ENCODE measurements around the gene TNFAIP8L1. TPM values are rescaled to one million over a fixed set of nuclear protein-coding genes. Genes with fewer than 3 reads are reported as not detected.

The TNFAIP8L1 gene
- total RNA-seq, 1 donor from 2014 or later, result 0.75 TPM

DNA sequence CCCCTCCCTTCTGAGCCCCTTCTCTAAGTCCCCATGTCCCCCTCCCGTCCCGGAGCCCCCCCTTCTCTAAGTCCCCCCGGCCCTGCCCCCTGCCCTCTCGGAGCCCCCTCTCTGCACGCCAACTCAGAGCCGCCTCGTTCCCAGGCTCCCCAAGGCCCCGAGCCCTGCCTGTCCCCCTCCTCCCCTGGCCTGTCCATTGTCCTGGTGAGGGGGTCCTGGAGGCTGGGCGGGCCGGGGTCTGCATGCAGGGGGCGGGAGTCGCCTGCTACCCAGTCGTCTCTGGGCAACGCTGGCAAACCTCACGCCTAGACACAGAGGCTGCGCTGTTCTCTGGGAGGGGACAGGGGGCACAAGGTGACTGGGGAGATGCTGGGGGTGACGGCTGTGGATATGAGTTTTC is 40.6 kb upstream of the TNFAIP8L1 start:
- Histone ChIP-seq H3K4me3 (ENCODE audit: low read depth, low read length) (no peak overlapping the region), H3K27me3 (ENCODE audit: control insufficient read depth, insufficient read depth, low read length) (peaks cover 25% of the 10 kb centered on the region), H3K36me3 (ENCODE audit: control insufficient read depth, insufficient read depth, low read length) (no peaks in the 10 kb centered on the region)
- no peak for DNase-seq (ENCODE audit: low read depth)
- TF ChIP-seq, protein P1, sequence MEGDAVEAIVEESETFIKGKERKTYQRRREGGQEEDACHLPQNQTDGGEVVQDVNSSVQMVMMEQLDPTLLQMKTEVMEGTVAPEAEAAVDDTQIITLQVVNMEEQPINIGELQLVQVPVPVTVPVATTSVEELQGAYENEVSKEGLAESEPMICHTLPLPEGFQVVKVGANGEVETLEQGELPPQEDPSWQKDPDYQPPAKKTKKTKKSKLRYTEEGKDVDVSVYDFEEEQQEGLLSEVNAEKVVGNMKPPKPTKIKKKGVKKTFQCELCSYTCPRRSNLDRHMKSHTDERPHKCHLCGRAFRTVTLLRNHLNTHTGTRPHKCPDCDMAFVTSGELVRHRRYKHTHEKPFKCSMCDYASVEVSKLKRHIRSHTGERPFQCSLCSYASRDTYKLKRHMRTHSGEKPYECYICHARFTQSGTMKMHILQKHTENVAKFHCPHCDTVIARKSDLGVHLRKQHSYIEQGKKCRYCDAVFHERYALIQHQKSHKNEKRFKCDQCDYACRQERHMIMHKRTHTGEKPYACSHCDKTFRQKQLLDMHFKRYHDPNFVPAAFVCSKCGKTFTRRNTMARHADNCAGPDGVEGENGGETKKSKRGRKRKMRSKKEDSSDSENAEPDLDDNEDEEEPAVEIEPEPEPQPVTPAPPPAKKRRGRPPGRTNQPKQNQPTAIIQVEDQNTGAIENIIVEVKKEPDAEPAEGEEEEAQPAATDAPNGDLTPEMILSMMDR (IDR thresholded peaks at IDR 0.05; ENCODE audit: insufficient read depth, low read length, poor library complexity, severe bottlenecking), result no peak

DNA sequence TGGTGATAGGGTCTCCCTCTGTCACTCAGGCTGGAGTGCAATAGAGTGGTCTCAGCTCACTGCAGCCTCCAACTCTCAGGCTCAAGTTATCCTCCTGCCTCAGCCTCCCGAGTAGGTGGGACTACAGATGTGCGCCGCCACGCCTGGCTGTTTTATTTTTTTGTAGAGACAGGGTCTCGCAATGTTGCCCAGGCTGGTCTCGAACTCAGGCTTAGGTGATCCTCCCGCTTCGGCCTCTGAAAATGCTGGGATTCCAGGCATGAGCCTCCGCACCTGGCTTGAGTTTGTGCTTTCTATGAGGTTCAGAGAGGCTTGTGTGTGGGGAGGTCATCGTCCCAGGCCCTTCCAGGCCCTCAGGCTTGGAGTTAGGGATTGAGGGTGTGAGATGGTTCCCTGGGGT is 39.2 kb upstream of the TNFAIP8L1 start:
- TF ChIP-seq, protein P1 (IDR thresholded peaks at IDR 0.05; ENCODE audit: insufficient read depth, low read length, poor library complexity, severe bottlenecking), result no peak
- no peak for DNase-seq (ENCODE audit: low read depth)
- Histone ChIP-seq H3K36me3 (ENCODE audit: control insufficient read depth, insufficient read depth, low read length) (no peaks in the 10 kb centered on the region), H3K4me3 (ENCODE audit: low read depth, low read length) (no peak overlapping the region), H3K27me3 (ENCODE audit: control insufficient read depth, insufficient read depth, low read length) (peaks cover 29% of the 10 kb centered on the region)

DNA sequence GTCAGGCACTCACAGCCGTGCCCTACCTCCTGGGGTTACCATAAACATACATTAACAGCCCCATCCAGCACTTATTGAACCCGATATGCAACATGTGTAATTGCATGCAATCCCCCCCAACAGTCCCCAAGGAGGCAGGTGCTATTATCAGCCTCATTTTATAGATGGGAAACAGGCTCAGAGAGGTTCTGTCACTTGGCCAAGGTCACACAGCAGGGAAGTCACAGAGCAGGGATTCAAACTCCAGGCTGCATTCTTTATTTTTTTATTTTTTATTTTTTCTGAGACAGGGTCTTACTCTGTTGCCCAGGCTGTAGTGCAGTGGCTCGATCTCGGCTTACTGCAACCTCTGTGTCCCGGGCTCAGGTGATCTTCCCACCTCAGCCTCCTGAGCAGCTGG is 38.4 kb upstream of the TNFAIP8L1 start:
- no peak overlapping the region for H3K4me3 ChIP-seq (ENCODE audit: low read depth, low read length)
- no peaks in the 10 kb centered on the region for H3K36me3 ChIP-seq (ENCODE audit: control insufficient read depth, insufficient read depth, low read length)
- peaks cover 29% of the 10 kb centered on the region for H3K27me3 ChIP-seq (ENCODE audit: control insufficient read depth, insufficient read depth, low read length)
- TF ChIP-seq, protein P1 (IDR thresholded peaks at IDR 0.05; ENCODE audit: insufficient read depth, low read length, poor library complexity, severe bottlenecking), result no peak
- DNase-seq (ENCODE audit: low read depth), result no peak

DNA sequence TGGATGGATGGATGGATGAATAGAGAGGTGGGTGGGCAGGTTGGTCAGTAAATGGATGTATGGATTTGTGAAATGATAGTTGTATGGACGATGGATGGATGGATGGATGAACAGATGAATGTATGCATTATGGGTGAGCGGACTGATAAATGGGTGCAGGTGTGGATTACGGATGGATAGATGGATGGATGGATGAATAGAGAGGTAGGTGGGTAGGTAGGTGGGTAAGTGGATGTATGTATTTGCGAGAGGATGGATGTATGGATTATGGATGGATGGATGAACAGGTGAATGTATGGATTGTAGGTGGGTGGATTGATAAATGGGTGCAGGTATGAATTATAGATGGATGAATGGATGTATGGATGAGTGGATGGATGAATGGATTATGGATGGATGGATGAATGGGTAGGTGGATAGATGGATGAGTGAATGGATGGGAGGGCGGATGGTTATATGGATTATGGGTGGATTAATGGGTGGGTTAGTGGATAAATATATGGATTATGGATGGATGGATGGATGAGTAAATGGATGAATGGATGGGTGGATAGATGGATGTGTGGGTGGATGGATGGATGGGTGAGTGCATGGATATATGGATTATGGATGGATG is 37.0 kb upstream of the TNFAIP8L1 start:
- Histone ChIP-seq H3K4me3 (ENCODE audit: low read depth, low read length) (no peak overlapping the region), H3K36me3 (ENCODE audit: control insufficient read depth, insufficient read depth, low read length) (no peaks in the 10 kb centered on the region), H3K27me3 (ENCODE audit: control insufficient read depth, insufficient read depth, low read length) (peaks cover 20% of the 10 kb centered on the region)
- no peak for DNase-seq (ENCODE audit: low read depth)
- TF ChIP-seq, protein P1 (IDR thresholded peaks at IDR 0.05; ENCODE audit: insufficient read depth, low read length, poor library complexity, severe bottlenecking), result no peak

DNA sequence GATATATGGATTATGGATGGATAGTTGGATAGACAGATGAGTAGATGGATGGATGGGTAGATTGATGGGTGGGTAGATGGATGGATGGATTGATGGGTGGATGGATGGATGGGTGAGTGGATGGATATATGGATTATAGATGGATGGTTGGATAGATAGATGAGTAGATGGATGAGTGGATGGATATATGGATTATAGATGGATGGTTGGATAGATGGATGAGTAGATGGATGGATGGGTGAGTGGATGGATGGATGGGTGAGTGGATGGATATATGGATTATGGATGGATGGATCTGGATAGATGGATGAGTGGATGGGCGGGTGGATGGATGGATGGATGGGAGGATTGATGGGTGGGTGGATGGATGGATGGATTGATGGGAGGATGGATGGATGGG is 36.4 kb upstream of the TNFAIP8L1 start:
- Histone ChIP-seq H3K4me3 (ENCODE audit: low read depth, low read length) (no peak overlapping the region), H3K27me3 (ENCODE audit: control insufficient read depth, insufficient read depth, low read length) (peaks cover 17% of the 10 kb centered on the region), H3K36me3 (ENCODE audit: control insufficient read depth, insufficient read depth, low read length) (no peaks in the 10 kb centered on the region)
- TF ChIP-seq, protein P1 (IDR thresholded peaks at IDR 0.05; ENCODE audit: insufficient read depth, low read length, poor library complexity, severe bottlenecking), result no peak
- DNase-seq (ENCODE audit: low read depth), result no peak

DNA sequence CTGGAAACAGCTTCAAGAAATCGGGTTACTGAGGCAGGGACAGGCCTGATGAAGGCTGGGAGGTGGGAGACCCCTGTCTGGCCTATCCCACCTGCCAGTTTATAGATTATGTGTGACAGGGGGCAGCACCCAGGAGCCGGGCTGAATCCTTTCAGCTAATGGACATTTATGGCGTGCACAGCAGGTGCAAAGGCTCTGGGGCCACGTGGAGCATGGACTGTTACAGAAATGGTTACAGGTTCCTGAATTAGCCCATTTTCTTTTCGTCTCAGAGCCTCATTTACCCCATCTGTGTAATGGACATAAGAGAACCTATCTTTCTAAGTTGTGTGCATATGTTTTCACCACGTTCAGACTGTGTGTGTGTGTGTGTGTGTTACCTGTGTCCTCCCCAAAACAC is 34.4 kb upstream of the TNFAIP8L1 start:
- DNase-seq (ENCODE audit: low read depth), result no peak
- no peaks in the 10 kb centered on the region for H3K36me3 ChIP-seq (ENCODE audit: control insufficient read depth, insufficient read depth, low read length)
- no peak overlapping the region for H3K4me3 ChIP-seq (ENCODE audit: low read depth, low read length)
- TF ChIP-seq, protein P1 (IDR thresholded peaks at IDR 0.05; ENCODE audit: insufficient read depth, low read length, poor library complexity, severe bottlenecking), result no peak
- H3K27me3 ChIP-seq (ENCODE audit: control insufficient read depth, insufficient read depth, low read length), result peaks cover 6% of the 10 kb centered on the region
